Measurements from ENCODE around the gene IKBKE. TPM values are rescaled to one million over a fixed set of nuclear protein-coding genes. Genes with fewer than 3 reads are reported as not detected.

Gene IKBKE
- polyA plus RNA-seq, 2 of the 4 experiments (the other 2 are of a cell fraction), result 6.3 to 6.4 TPM

DNA sequence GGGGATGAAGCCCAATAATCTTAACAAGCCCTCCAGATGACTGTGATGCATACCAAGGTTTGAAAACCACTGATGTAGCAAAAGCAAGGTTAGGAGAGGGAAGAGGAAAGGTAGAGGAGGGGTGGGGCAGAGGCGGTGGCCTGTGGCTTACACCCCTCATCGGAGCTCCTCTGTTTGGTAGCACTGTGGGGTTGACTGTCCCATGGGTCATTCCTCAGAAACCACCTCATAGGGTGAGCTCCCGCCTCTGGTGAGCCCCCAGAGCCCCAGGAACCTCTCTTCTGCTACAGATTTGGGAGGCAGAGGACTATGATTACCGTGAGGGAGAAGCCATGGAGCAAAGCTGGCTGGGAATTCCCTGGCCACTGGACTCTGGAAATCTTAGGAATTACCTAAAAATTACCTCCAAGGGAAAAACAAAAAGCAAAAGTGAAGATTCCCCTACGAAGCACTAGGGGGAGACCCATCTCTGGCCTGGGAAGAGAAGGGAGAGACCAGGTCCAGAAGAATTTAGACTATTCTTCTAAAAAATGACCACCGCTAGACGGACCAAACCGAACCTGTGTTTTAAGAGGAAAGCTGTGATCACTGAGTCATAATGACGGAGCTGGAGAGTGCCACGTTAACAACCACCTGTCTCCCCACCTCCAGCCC lies 35.6 kb downstream of the IKBKE start:
- 53% methylated on average over 10 of the region's 10 CpGs for WGBS (ENCODE audit: missing lambda C conversion rate)
- Histone ChIP-seq H3K4me3 (no peak overlapping the region), H3K27ac (no peak overlapping the region), H3K9me3 (no peaks in the 10 kb centered on the region), H3K4me2 (no peak overlapping the region), H3K4me1 (peaks cover 25% of the 10 kb centered on the region)
- TF ChIP-seq POLR2A (IDR thresholded peaks at IDR 0.05; ENCODE audit: low read length), result no peak
- no peak for TF ChIP-seq EHF (CRISPR knock-in tag; IDR thresholded peaks at IDR 0.05)
- TF ChIP-seq SMC3 (IDR thresholded peaks at IDR 0.05), result peak; percentile 25; the same call in 1 of the 3 replicates
- TF ChIP-seq FOXS1 (CRISPR knock-in tag; IDR thresholded peaks at IDR 0.05), result no peak
- no peak for TF ChIP-seq FOSL2 (IDR thresholded peaks at IDR 0.05)
- TF ChIP-seq FOSL2 (CRISPR knock-in tag; IDR thresholded peaks at IDR 0.05), result no peak
- TF ChIP-seq, protein P1, sequence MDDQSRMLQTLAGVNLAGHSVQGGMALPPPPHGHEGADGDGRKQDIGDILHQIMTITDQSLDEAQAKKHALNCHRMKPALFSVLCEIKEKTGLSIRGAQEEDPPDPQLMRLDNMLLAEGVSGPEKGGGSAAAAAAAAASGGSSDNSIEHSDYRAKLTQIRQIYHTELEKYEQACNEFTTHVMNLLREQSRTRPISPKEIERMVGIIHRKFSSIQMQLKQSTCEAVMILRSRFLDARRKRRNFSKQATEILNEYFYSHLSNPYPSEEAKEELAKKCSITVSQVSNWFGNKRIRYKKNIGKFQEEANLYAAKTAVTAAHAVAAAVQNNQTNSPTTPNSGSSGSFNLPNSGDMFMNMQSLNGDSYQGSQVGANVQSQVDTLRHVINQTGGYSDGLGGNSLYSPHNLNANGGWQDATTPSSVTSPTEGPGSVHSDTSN (IDR thresholded peaks at IDR 0.05), result no peak
- TF ChIP-seq, protein P2, sequence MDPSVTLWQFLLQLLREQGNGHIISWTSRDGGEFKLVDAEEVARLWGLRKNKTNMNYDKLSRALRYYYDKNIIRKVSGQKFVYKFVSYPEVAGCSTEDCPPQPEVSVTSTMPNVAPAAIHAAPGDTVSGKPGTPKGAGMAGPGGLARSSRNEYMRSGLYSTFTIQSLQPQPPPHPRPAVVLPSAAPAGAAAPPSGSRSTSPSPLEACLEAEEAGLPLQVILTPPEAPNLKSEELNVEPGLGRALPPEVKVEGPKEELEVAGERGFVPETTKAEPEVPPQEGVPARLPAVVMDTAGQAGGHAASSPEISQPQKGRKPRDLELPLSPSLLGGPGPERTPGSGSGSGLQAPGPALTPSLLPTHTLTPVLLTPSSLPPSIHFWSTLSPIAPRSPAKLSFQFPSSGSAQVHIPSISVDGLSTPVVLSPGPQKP (IDR thresholded peaks at IDR 0.05; ENCODE audit: low read depth, low read length), result no peak
- TF ChIP-seq ZSCAN20 (CRISPR knock-in tag; IDR thresholded peaks at IDR 0.05), result no peak
- TF ChIP-seq RAD21 (conservative IDR thresholded peaks at IDR 0.05 in 1 of 2, IDR thresholded peaks at IDR 0.05 in 1 of 2), result peak; percentile 27 to 49; a peak in 2 of 5 replicates
- no peak for TF ChIP-seq SREBF2 (IDR thresholded peaks at IDR 0.05)
- TF ChIP-seq, protein P3, sequence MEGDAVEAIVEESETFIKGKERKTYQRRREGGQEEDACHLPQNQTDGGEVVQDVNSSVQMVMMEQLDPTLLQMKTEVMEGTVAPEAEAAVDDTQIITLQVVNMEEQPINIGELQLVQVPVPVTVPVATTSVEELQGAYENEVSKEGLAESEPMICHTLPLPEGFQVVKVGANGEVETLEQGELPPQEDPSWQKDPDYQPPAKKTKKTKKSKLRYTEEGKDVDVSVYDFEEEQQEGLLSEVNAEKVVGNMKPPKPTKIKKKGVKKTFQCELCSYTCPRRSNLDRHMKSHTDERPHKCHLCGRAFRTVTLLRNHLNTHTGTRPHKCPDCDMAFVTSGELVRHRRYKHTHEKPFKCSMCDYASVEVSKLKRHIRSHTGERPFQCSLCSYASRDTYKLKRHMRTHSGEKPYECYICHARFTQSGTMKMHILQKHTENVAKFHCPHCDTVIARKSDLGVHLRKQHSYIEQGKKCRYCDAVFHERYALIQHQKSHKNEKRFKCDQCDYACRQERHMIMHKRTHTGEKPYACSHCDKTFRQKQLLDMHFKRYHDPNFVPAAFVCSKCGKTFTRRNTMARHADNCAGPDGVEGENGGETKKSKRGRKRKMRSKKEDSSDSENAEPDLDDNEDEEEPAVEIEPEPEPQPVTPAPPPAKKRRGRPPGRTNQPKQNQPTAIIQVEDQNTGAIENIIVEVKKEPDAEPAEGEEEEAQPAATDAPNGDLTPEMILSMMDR (IDR thresholded peaks at IDR 0.05), result peak; percentile 43
- TF ChIP-seq PHF8 (IDR thresholded peaks at IDR 0.05; ENCODE audit: borderline replicate concordance, low read depth), result no peak
- TF ChIP-seq ESRRA (IDR thresholded peaks at IDR 0.05; ENCODE audit: borderline replicate concordance, low read length), result no peak
- TF ChIP-seq HOXB5 (CRISPR knock-in tag; IDR thresholded peaks at IDR 0.05), result no peak
- CTCF ChIA-PET, result interaction anchor here (0.6 to 10.1 kb wide), 12 partner anchors 12 to 477 kb away, joined by 3 to 121 read pairs (median 3); no protein-coding TSS in a partner anchor
- POLR2A ChIA-PET, result no interaction called here
- FAIRE-seq (no peak), DNase-seq (ENCODE audit: low read depth in 1 of 2, low spot score in 1 of 2) (peak in 1 of 2 experiments; percentile 58), ATAC-seq (peak in 1 of 2 experiments; percentile 42; a peak in 3 of 6 replicates)

DNA sequence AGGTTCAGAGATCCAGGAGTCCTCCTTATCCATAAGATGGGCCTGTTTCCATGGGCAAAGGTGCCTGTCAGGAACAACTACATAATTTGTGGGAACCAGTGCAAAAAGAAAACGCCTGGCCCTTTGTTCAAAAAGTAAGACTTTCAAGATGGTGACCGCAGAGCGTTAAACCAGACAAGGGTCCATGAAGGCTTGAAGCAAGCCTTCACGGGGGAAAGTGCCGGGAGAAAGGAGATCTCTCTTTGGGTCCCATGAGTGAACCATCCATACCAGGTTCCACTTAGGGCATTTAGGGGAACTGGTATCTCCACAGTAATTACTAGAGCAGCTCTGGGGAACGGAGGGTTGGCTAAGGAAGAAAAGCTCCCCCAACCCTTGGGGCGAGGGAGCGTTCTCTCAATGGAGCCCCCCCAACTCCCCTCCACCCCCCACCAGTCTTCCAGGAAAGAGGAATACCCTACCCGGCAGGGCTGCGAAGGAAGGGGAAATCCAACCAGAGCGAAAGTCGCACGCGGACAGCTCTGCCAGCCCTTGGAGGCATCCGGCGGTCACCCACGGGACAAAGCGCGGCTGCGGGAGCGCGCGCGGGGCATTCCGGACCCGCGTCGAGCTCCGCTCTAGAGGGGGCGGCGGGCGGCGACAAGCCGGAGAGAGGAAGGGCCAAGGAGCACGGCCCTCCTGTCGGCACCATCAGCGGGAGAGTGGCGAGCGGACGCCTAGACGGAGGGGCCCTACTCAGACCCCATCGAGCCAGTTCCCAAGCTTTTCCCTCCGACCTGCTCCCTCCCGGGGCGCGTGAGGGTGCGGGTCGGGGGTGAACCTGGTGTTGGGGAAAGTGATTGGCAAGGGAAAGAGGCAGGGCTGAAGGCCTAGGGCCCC lies 36.4 kb downstream of the IKBKE start:
- 75% methylated on average over 48 of the region's 48 CpGs for WGBS (ENCODE audit: missing lambda C conversion rate)
- ChIA-PET POLR2A (interaction anchor here (0.9 kb wide), 2 partner anchors 10 to 106 kb away, joined by 3 read pairs; partner anchors contain the start of gene EIF2D), CTCF (interaction anchor here (0.6 to 10.1 kb wide), 18 partner anchors 11 to 476 kb away, joined by 3 to 121 read pairs (median 3); no protein-coding TSS in a partner anchor)
- Histone ChIP-seq H3K4me1 (peaks cover 17% of the 10 kb centered on the region), H3K4me2 (peak overlapping the region; percentile 94), H3K4me3 (peak overlapping the region; percentile 55), H3K27ac (peak overlapping the region; percentile 19 to 85; a peak in 4 of 6 replicates), H3K9me3 (no peaks in the 10 kb centered on the region)
- no peak; a peak in 1 of 6 replicates for ATAC-seq
- no peak for FAIRE-seq
- no peak for DNase-seq (ENCODE audit: low read depth in 1 of 2, low spot score in 1 of 2)
- TF ChIP-seq CBX2 (IDR thresholded peaks at IDR 0.05; ENCODE audit: borderline replicate concordance, low read depth) (no peak), POLR2AphosphoS2 (conservative IDR thresholded peaks at IDR 0.05; ENCODE audit: low read length) (no peak), FOSL2 (IDR thresholded peaks at IDR 0.05) (no peak), FOSL2 (CRISPR knock-in tag; IDR thresholded peaks at IDR 0.05) (no peak), CBX8 (IDR thresholded peaks at IDR 0.05) (no peak), SREBF2 (IDR thresholded peaks at IDR 0.05) (no peak), POLR2A (IDR thresholded peaks at IDR 0.05; ENCODE audit: low read length) (no peak), RFX5 (IDR thresholded peaks at IDR 0.05) (no peak), KDM1A (IDR thresholded peaks at IDR 0.05; ENCODE audit: low read depth) (no peak)
- TF ChIP-seq, protein P4, sequence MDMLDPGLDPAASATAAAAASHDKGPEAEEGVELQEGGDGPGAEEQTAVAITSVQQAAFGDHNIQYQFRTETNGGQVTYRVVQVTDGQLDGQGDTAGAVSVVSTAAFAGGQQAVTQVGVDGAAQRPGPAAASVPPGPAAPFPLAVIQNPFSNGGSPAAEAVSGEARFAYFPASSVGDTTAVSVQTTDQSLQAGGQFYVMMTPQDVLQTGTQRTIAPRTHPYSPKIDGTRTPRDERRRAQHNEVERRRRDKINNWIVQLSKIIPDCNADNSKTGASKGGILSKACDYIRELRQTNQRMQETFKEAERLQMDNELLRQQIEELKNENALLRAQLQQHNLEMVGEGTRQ (IDR thresholded peaks at IDR 0.05), result no peak
